GM13977 (cell line): ENCODE results near the gene SHB.
A peak's percentile ranks its signal among the peaks of the same experiment; 100 is the strongest.

Experiments used
- DNase-seq: peaks from one replicate; pipeline ENCODE4 v3.0.0; 2012; ENCODE audit warnings: low spot score
- CTCF ChIP-seq: IDR thresholded peaks from 2 replicates; pipeline ENCODE4 v1.5.1; 2012; ENCODE audit warnings: mild to moderate bottlenecking, control low read depth; ENCODE audit not compliant: insufficient read depth; ENCODE audit errors: extremely low read depth, missing control alignments
- in situ Hi-C: fragments of 300-500 bp; cut with MboI; formaldehyde crosslinking; loops from one replicate; pipeline ENCODE4 v1.12.0; 2022; ENCODE audit warnings: low sequenced_read_pairs, low pct_unique_long_range_greater_than_20kb, mixed read lengths, inconsistent platforms; ENCODE audit not compliant: unreplicated experiment

The SHB gene

GRCh38 chr9:37906312-37907239, 162.5 kb downstream of the SHB start:
- in situ Hi-C loops: no loop called here
- no peak for TF ChIP-seq CTCF
- DNase-seq: no peak

- in situ Hi-C loops: no loop called here
- no peak for DNase-seq
- TF ChIP-seq CTCF: no peak
Measured at GRCh38 chr9:37905776-37906175, 163.3 kb downstream of the SHB start.

GRCh38 chr9:37905131-37905505, 163.9 kb downstream of the SHB start:
- TF ChIP-seq CTCF: no peak
- in situ Hi-C loops: no loop called here
- no peak for DNase-seq

- in situ Hi-C loops: no loop called here
- TF ChIP-seq CTCF: no peak
- DNase-seq: no peak
Measured at GRCh38 chr9:37904445-37905130, 164.4 kb downstream of the SHB start.

GRCh38 chr9:37903647-37904444, 165.2 kb downstream of the SHB start, which contains the start of gene SLC25A51:
SLC25A51 (minus strand) TSS chr9:37904127; CDS start chr9:37888550, 15,577 bp downstream.
- in situ Hi-C loops: no loop called here
- peak; percentile 99 for DNase-seq
- peak; percentile 99 for TF ChIP-seq CTCF
